Parathyroid adenoma (tissue), 2 donors: ENCODE measurements around the gene TAOK3.

Experiments used
- H2AFZ ChIP-seq: fragments of 300-600 bp; sonication (generic); one replicate; pipeline ENCODE4 v1.7.0; 2017; ENCODE audit warnings: antibody characterized with exemption, mild to moderate bottlenecking
- H3K27ac ChIP-seq: fragments of 300-600 bp; sonication (generic); one replicate; pipeline ENCODE4 v1.7.0; 2017
- H3K27me3 ChIP-seq: fragments of 300-600 bp; sonication (generic); one replicate; pipeline ENCODE4 v1.7.0; 2017; ENCODE audit warnings: low read length; ENCODE audit not compliant: control insufficient read depth, insufficient read depth
- H3K36me3 ChIP-seq: fragments of 300-600 bp; sonication (generic); one replicate; pipeline ENCODE4 v1.7.0; 2017; ENCODE audit warnings: low read length; ENCODE audit not compliant: control insufficient read depth, insufficient read depth
- H3K4me1 ChIP-seq: fragments of 300-600 bp; sonication (generic); one replicate; pipeline ENCODE4 v1.7.0; 2017; ENCODE audit warnings: control low read depth
- H3K4me2 ChIP-seq: fragments of 300-600 bp; sonication (generic); one replicate; pipeline ENCODE4 v1.7.0; 2017; ENCODE audit warnings: low read length
- H3K4me3 ChIP-seq: fragments of 300-600 bp; sonication (generic); one replicate; pipeline ENCODE4 v1.7.0; 2017; ENCODE audit warnings: low read depth, low read length
- H3K79me2 ChIP-seq: fragments of 300-600 bp; sonication (generic); one replicate; pipeline ENCODE4 v1.7.0; 2017; ENCODE audit warnings: control low read depth
- H3K9ac ChIP-seq: fragments of 300-600 bp; sonication (generic); one replicate; pipeline ENCODE4 v1.7.0; 2017; ENCODE audit warnings: mild to moderate bottlenecking
- H3K9me3 ChIP-seq: fragments of 300-600 bp; sonication (generic); one replicate; pipeline ENCODE4 v1.7.0; 2017; ENCODE audit warnings: low read length; ENCODE audit not compliant: control insufficient read depth
- CTCF ChIP-seq: fragments of 300-600 bp; sonication (generic); IDR thresholded peaks from one replicate; pipeline ENCODE4 v1.7.0; 2017; ENCODE audit warnings: antibody characterized with exemption, mild to moderate bottlenecking
- donor health status: primary hyperparathyroidism.

TAOK3 gene

GRCh38 chr12:118107694-118108093 is 265.0 kb downstream of the TAOK3 start:
- H3K27me3 ChIP-seq: no peaks in the 10 kb centered on the region
- no peak overlapping the region for H3K9ac ChIP-seq
- H3K9me3 ChIP-seq: no peaks in the 10 kb centered on the region
- H3K79me2 ChIP-seq: no peaks in the 10 kb centered on the region
- no peak overlapping the region for H3K27ac ChIP-seq
- no peaks in the 10 kb centered on the region for H3K36me3 ChIP-seq
- no peak overlapping the region for H3K4me2 ChIP-seq
- no peak overlapping the region for H3K4me3 ChIP-seq
- no peak for TF ChIP-seq CTCF
- no peaks in the 10 kb centered on the region for H3K4me1 ChIP-seq
- H2AFZ ChIP-seq: no peak overlapping the region

- no peak overlapping the region for H3K4me3 ChIP-seq
- TF ChIP-seq CTCF: no peak
- no peaks in the 10 kb centered on the region for H3K9me3 ChIP-seq
These were observed 265.7 kb downstream of the TAOK3 start for GRCh38 chr12:118107011-118107410.

DNA sequence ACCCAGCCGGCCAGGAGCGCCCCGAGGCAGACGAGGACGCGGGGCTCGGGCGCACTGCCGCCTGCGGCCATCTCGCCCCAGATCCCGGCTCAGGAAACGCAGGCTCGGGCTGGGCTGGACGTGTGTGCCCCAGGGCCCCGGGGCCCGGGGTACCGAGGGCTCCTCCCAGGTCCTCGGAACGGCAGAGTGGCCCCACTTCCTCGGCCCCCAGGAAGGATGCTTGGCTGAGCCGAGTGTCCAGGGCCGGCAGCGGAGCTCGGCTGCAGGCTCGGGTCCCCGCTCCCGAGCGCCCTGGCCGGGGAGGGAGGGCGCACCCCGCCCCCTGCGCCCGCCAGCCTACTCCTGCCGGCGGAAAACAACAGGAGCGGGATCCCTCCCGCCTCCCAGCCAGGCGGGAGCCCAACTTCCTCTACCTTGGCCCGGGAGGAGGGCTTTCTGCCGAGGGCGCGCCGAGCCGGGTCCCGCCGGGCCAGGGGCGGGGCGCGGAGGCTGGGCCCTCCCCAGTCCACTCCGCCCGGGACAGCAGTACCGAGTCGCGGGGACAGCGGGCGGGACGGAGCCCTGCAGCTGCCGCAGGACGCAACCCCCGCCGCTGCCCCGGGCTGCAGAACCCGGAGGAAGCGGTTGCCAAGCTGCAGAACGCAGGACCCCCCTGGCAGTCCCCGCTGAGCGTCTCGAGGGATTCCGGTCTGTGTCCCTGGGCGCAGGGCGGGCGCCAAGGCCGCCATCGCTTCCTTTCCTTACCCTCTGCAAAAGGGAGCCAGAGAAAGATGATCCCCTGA is 268.9 kb downstream of the TAOK3 start, which contains the start of gene VSIG10:
TSS of gene VSIG10 (minus strand) at position 411 of the 782 bp plus-strand sequence. CDS start at position 71, 340 bp downstream.
- peak within 1 kb of the TSS; percentile 93 for H3K27ac ChIP-seq
- H3K4me3 ChIP-seq: peak within 1 kb of the TSS; percentile 69
- H3K9ac ChIP-seq: peak within 1 kb of the TSS; percentile 75

More at GRCh38 chr12:118107011-118107410, 265.7 kb downstream of the TAOK3 start:
- H2AFZ ChIP-seq: no peak overlapping the region
- no peak overlapping the region for H3K9ac ChIP-seq
- no peaks in the 10 kb centered on the region for H3K79me2 ChIP-seq
- H3K4me2 ChIP-seq: no peak overlapping the region
- no peaks in the 10 kb centered on the region for H3K36me3 ChIP-seq
- H3K4me1 ChIP-seq: peaks cover 3% of the 10 kb centered on the region
- H3K27ac ChIP-seq: no peak overlapping the region
- H3K27me3 ChIP-seq: no peaks in the 10 kb centered on the region

GRCh38 chr12:118103201-118103600 is 269.5 kb downstream of the TAOK3 start:
- H3K79me2 ChIP-seq: no peaks in the 10 kb centered on the region
- H3K27ac ChIP-seq: peak overlapping the region; percentile 93
- peaks cover 7% of the 10 kb centered on the region for H3K4me1 ChIP-seq
- no peaks in the 10 kb centered on the region for H3K9me3 ChIP-seq
- H3K9ac ChIP-seq: peak overlapping the region; percentile 75
- H3K4me2 ChIP-seq: peak overlapping the region; percentile 82
- no peaks in the 10 kb centered on the region for H3K36me3 ChIP-seq
- H3K27me3 ChIP-seq: no peaks in the 10 kb centered on the region
- H2AFZ ChIP-seq: peak overlapping the region; percentile 98
- peak overlapping the region; percentile 69 for H3K4me3 ChIP-seq
- no peak for TF ChIP-seq CTCF

More for the DNA sequence above, 268.9 kb downstream of the TAOK3 start, which contains the start of gene VSIG10:
- TF ChIP-seq CTCF: no peak
- H3K4me2 ChIP-seq: peak within 1 kb of the TSS; percentile 82
- no peaks in the 10 kb centered on the region for H3K36me3 ChIP-seq
- no peaks in the 10 kb centered on the region for H3K9me3 ChIP-seq
- H3K4me1 ChIP-seq: peaks cover 7% of the 10 kb centered on the region
- no peaks in the 10 kb centered on the region for H3K79me2 ChIP-seq
- H3K27me3 ChIP-seq: no peaks in the 10 kb centered on the region
- H2AFZ ChIP-seq: peak within 1 kb of the TSS; percentile 98
